DMS153 treated with DMSO at 0.1 percent for 48 hours (cell line): ENCODE results near the gene TKFC.
"Not testable (repeated sequence)": the region's sequence is repeated elsewhere in the genome, so short reads cannot be mapped to it uniquely, and the experiment has no call there.

Experiments used
- DNase-seq: peaks from one replicate; lab custom pipeline; 2025; ENCODE audit not compliant: unreplicated experiment; lab: John Stamatoyannopoulos, UW

The TKFC gene

DNA sequence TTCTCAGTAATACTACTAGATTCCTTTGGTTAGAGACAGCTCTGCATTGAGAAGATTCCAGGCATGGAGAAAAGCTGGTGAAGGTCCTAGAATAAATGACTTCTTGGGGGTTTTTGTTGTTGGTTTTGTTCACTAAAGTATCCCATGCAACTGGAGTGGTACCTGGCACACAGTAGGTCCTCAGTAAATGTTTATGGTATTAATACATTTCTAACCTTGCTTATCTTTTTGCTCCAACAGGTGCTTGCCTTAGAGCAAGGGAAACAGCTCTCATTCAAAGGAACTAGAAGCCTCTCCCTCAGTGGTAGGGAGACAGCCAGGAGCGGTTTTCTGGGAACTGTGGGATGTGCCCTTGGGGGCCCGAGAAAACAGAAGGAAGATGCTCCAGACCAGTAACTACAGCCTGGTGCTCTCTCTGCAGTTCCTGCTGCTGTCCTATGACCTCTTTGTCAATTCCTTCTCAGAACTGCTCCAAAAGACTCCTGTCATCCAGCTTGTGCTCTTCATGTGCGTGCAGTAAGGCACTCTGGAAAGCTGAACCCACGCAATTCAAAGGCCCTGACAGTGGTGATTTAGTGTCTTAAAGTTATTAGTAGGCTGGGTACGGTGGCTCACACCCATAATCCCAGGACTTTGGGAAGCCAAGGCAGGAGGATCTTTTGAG, 31.1 kb downstream of the TKFC start:
- no peak for DNase-seq

DNA sequence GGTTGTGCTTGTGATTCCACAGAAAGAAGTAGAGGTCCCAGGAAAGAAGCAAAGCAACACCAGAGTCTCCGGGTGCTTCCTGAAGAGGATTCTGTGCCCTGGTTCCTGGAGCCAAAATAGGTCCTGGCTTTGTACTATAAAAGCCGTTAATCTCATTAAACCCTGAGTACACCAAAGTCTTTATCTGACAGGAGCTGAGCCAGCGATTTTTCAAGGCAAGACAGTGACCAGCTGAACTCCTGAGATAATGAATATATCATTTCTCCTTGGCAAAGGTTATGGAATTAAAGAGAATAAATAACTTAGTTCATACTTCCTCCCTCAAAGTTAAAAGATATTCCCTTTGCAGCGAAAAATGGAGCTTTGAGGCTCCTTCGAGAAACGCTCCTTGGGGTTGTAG, 34.4 kb downstream of the TKFC start:
- DNase-seq: no peak

DNA sequence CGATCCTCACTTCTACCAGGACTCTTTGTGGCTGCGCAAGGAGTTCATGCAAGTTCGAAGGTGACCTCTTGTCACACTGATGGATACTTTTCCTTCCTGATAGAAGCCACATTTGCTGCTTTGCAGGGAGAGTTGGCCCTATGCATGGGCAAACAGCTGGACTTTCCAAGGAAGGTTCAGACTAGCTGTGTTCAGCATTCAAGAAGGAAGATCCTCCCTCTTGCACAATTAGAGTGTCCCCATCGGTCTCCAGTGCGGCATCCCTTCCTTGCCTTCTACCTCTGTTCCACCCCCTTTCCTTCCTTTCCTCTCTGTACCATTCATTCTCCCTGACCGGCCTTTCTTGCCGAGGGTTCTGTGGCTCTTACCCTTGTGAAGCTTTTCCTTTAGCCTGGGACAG, 35.6 kb downstream of the TKFC start:
- no peak for DNase-seq

DNA sequence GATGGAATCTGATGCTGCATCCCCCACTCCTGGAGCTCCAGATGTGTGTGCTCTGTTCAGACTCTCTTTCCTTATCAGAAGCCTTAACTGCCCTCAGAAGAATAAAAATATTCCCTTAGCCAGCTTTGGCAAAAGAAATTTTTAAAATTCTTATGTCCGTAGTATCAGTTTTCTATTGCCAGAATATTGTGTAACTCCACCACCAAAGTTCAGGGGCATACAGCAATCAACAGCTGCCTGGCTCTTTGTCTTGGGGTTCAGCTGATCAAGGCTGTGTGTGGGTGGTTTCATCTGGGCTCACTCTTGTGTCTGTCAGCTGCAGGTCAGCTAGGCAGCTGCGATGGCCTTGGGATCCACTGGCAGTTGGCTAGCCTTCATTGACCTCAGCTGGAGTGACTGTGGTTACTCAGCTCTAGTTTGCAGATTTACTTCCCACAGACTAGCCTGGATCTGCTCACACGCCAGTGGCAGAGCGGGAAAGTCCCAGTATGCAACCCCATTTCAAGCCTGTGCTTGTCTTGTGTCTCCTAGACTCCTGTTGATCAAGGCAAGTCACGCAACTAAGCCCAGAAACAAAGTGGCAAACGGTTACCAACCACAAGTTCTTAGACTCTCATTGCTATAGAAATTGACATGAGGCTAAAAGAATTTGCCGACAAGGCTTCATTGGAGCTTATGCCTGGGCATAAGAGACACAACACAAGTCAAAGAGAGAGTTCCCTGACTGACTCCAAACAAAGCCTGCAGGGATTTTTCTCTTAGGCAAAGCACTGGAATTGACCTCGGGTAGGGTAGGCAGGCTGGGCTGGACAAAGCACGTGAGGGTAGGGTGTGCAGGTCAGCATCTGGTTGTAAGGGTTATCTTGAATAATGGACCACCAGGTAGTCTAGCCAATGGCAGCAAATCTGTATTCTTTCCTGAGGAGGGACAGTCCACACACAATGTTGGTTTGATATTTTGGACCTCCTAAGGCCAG, 36.6 kb downstream of the TKFC start:
- no peak for DNase-seq

DNA sequence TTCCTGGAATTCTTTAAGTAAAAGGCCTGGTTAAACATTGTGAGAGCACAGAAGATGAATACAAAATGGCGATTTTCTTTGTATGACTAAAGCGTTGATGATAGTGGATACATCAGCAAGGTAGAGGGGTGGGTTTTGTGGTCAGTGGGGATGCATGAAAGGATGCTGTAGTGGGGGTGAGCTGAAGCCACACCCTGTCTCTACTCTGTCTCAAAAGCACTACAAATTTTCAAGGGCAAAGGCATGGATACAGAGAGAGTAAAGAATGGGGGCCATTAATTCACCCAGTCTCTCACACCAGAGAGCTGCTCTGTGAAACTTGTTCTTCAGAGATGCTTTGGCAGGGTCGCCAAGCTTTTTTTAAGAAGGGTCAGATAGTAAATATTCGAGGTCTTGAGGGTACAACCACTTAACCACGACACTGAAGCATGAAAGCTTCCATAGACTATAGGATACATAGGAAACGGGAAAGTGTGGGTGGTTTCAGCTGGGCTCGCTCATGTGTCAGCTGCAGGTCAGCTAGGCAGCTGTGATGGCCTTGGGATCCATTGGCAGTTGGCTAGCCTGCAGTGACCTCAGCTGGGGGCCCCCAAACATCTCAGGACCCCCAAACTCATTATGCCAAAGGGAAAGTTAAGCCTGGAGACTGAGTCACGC, 37.4 kb downstream of the TKFC start:
- DNase-seq: no peak

DNA sequence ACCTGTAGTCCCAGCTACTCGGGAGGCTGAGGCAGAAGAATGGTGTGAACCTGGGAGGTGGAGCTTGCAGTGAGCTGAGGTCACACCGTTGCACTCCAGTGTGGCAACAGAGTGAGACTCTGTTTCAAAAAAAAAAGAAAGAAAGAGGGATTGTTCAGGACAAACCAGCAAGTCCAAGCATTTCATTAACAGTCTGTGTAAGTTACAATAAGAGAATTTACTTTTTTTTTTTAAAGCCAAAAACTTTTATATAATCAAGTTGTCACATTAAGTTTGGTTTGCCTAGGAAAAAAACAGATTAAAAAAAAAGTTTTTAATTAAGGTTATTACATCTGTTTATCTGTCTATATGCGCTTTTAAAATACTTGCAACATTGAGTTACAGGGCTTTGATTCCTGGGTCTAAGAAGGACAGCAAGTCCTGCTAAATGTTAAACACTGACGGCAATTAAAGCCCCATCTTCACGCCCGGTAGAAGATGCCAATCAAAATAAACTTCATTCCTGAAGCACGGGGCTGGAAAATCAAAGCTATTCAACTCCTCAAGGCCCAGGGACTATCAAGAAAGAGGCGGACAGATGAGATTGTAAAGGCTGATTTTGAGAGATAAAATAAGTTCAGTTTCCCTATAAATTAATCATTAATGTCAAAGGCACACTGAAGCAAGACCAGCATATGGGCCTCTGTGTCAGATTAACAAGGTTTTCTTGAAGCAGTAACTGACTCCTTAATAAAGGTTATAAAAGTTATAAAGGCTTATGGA, 39.8 kb downstream of the TKFC start:
- DNase-seq: no peak

GRCh38 chr11:61375761-61376108, 42.7 kb downstream of the TKFC start:
- no peak for DNase-seq

GRCh38 chr11:61377461-61378160, 44.6 kb downstream of the TKFC start:
- no peak for DNase-seq

DNA sequence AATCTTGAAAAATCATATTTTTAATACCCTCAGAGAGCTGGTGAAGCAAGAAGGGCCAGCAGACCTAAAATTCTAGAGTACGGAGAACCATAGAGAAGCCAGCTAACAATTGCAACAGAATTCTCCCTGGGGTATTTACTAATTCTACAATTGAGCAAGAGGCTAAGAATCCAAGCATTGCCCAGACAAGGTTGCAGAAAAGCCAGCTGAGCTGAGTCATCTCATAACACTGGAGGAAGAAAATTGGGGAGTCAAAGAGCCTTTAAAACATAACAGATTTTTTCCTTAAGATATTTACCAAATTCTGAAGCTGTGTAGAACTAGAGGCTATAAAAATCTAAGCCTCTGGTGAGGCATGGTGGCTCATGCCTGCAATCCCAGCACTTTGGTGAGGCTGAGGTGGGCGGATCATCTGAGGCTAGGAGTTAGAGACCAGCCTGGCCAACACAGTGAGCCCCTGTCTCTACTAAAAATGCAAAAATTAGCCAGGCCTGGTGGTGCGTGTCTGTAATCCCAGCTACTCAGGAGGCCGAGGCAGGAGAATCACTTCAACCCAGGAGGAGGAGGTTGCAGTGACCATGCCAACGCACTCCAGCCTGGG, 45.8 kb downstream of the TKFC start:
- DNase-seq: no peak

DNA sequence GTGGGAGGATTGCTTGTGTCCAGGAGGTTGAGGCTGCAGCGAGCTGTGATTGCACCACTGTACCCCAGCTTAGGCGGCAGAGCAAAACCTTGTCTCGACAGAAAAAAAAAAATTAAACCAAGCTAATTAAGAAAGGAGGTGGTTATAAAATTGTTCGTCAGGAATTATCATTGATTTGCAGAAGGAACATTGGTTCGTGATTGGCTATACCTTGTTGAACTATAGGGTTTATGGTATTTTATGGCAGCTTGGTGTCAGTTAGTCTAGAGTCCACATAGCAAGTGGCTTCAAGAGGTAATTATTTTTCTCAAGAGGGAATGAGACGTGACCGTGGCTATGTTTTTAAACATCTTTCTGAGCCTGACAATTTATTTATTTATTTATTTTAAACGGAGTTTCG, 47.9 kb downstream of the TKFC start:
- no peak for DNase-seq

GRCh38 chr11:61383859-61384258, 50.8 kb downstream of the TKFC start:
- DNase-seq: not testable (repeated sequence)

DNA sequence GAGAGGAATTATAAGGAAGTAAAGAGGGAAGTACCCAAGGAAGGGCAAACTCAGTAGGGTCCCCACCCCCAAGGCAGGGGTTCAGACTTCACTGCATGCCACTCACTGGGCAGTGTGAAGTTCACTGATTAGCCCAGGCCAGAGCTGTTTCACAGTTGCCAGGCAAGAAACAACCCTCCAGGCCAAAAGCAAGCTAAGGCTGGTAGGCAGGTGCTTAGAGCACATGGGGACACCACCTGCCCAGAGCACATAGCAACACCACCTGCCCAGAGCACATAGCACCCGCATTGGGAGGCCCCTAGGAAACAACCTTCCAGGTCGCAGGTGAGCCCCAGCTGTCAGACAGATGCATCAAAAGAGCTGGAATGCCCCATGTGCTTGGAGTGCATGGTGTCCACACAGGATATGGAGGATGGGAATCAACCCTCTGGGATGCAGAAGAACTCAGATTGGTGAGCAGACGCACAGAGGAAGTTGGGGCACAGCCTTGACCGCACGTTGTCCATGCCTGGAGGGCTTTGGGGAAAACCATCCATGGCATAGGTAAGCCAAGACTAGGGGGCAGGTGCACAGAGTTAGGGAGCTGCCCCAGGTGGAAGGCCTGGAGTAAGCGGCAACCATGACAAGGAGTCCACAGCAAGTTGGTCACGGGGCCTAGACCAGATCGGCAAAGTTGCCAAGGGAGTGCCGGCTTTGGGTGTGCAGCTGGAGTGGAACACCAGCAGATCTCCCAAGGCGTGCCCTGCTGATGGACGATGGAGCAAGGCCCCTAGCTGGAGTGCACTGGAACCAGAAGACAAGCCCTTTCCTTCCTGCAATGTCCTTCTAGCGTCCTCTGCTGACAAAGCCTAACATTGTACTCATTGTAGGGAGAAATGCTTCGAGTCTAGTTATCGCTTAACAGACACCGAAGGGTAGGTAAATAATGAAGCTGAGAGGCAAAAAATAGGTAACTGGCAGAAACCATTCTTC, 51.5 kb downstream of the TKFC start:
- DNase-seq: no peak

DNA sequence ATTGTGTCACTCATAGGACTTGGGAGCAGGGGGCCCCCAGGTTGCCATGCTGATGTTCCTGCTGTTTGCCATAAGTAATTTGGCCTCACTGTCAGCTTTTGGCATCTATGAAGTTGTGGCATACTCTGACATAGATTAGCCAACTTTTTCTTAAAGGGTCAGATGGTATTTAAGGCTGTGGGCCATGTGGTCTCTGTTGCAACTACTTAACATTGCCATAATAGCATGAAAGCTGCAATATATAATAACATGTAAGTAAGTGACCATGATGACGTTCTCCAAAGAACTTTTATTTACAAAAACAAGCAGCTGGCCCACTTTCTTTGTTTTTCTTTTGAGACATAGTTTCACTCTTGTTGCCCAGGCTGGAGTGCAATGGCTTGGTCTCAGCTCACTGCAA, 57.1 kb downstream of the TKFC start:
- DNase-seq: no peak

- no peak for DNase-seq
These were observed 60.1 kb downstream of the TKFC start for GRCh38 chr11:61392981-61393595.
